HepG2 (cell line): ENCODE measurements around the gene CLDN14. TPM values are rescaled to one million over a fixed set of nuclear protein-coding genes. Genes with fewer than 3 reads are reported as not detected.

Source experiments
- ATAC-seq: fragments of 200-7000 bp; cut with Tn5 transposase; 3 replicates; pipeline ENCODE4 v1.9.1; 2020; ENCODE audit warnings: mild to moderate bottlenecking, moderate library complexity
- BruUV-seq: library from RNA; stranded (reverse); fragments of 400-500 nt; replicated peaks from 2 replicates; lab custom pipeline; 2021; lab: Mats Ljungman, UMichigan
- CTCF ChIA-PET: fragments of 300-600 bp; formaldehyde crosslinking; extraction: SDS; loops from one replicate; lab custom pipeline; 2021; ENCODE audit warnings: low total read pairs, inconsistent platforms, low intra/inter-chr PET ratio; lab: Yijun Ruan, JAX
- POLR2A ChIA-PET: fragments of 350-600 bp; sonication (Branson Sonifier 250); formaldehyde crosslinking; loops from one replicate; lab custom pipeline; 2020; ENCODE audit warnings: antibody characterized with exemption, inconsistent platforms; lab: Yijun Ruan, JAX
- DNase-seq: peaks from one replicate; pipeline ENCODE4 v3.0.0-alpha.2; 2015; ENCODE audit warnings: low spot score
- FAIRE-seq: peaks from 3 replicates; lab custom pipeline; 2011; peaks lifted over from hg19 to GRCh38; lab: Jason Lieb, UNC
- H2AFZ ChIP-seq: one replicate; pipeline ENCODE4 v1.6.1; 2011; ENCODE audit warnings: low read length, inconsistent platforms
- H3K27ac ChIP-seq: fragments of 300-600 bp; 3 replicates; pipeline ENCODE4 v1.8.0; 2011; ENCODE audit warnings: mixed run types, mild to moderate bottlenecking, mixed read lengths, low read length, inconsistent platforms; ENCODE audit not compliant: insufficient read depth; ENCODE audit errors: extremely low read length
- H3K27me3 ChIP-seq, 2 experiments: fragments of 200-600 bp in 1 of 2; 2 replicates in 1 of 2; 3 replicates in 1 of 2; pipeline versions ENCODE4 v1.6.0 to v1.8.0; 2011; ENCODE audit warnings: low read length in 2 of 2, mild to moderate bottlenecking in 2 of 2, moderate library complexity in 2 of 2, inconsistent platforms in 1 of 2; ENCODE audit not compliant: insufficient read depth in 2 of 2, control insufficient read depth in 1 of 2
- H3K36me3 ChIP-seq, 2 experiments: fragments of 200-600 bp in 1 of 2; replicated peaks in 1 of 2; 2 replicates in 1 of 2; 3 replicates in 1 of 2; pipeline versions ENCODE4 v1.5.1 to v1.8.0; 2011; ENCODE audit warnings: low read length in 2 of 2, inconsistent platforms in 1 of 2; ENCODE audit not compliant: insufficient read depth in 2 of 2, control insufficient read depth in 1 of 2
- H3K4me1 ChIP-seq: 2 replicates; pipeline ENCODE4 v1.5.1; 2012; ENCODE audit warnings: low read length, inconsistent platforms; ENCODE audit not compliant: insufficient read depth
- H3K4me2 ChIP-seq: 2 replicates; pipeline ENCODE4 v1.6.0; 2011; ENCODE audit warnings: low read depth, low read length, inconsistent platforms
- H3K4me3 ChIP-seq, 3 experiments: fragments of 200-600 bp in 1 of 3; sonication (generic), shearing (Covaris generic) in 1 of 3; replicated peaks in 1 of 3; 2 replicates each; pipeline ENCODE4 v1.5.1; 2011 to 2016; ENCODE audit warnings: low read length in 3 of 3, inconsistent platforms in 2 of 3, low read depth in 2 of 3, mild to moderate bottlenecking in 2 of 3, control low read depth in 1 of 3, mixed read lengths in 1 of 3; ENCODE audit not compliant: insufficient read depth in 1 of 3
- H3K79me2 ChIP-seq: one replicate; pipeline ENCODE4 v1.6.1; 2011; ENCODE audit warnings: low read length, inconsistent platforms; ENCODE audit not compliant: insufficient read depth
- H3K9ac ChIP-seq: 2 replicates; pipeline ENCODE4 v1.6.0; 2011; ENCODE audit warnings: mild to moderate bottlenecking, low read depth, low read length, inconsistent platforms; ENCODE audit not compliant: insufficient read depth
- H3K9me3 ChIP-seq: 2 replicates; pipeline ENCODE4 v1.5.1; 2012; ENCODE audit warnings: mild to moderate bottlenecking, low read length
- H4K20me1 ChIP-seq: 2 replicates; pipeline ENCODE4 v1.6.0; 2011; ENCODE audit warnings: inconsistent platforms, mild to moderate bottlenecking, low read length, moderate library complexity; ENCODE audit not compliant: insufficient read depth
- BCL6 ChIP-seq: IDR thresholded peaks from 2 replicates; pipeline ENCODE4 v1.6.1; 2016; ENCODE audit warnings: missing genetic modification reagents, missing compliant biosample characterization
- NPAS2 ChIP-seq: sonication (generic); formaldehyde crosslinking; IDR thresholded peaks from 2 replicates; pipeline ENCODE4 v1.8.0; 2022; ENCODE audit warnings: mild to moderate bottlenecking, missing genetic modification reagents, borderline replicate concordance
- NR2F6 ChIP-seq, 2 experiments: IDR thresholded peaks; 2 replicates each; pipeline ENCODE4 v1.6.1; 2016; ENCODE audit warnings: antibody characterized with exemption in 1 of 2, mild to moderate bottlenecking in 1 of 2
- RARA ChIP-seq: IDR thresholded peaks from 2 replicates; pipeline ENCODE4 v1.6.1; 2016; ENCODE audit warnings: missing genetic modification reagents, missing compliant biosample characterization
- RFX1 ChIP-seq: fragments of 450-650 bp; IDR thresholded peaks from 2 replicates; pipeline ENCODE4 v1.6.1; 2017
- SKIL ChIP-seq: sonication (generic); formaldehyde crosslinking; IDR thresholded peaks from 2 replicates; pipeline ENCODE4 v1.8.0; 2022; ENCODE audit warnings: missing genetic modification reagents, mild to moderate bottlenecking, moderate library complexity, borderline replicate concordance
- SOX13 ChIP-seq, 3 experiments: fragments of 450-650 bp in 1 of 3; sonication (generic) in 1 of 3; formaldehyde crosslinking in 1 of 3; IDR thresholded peaks in 2 of 3; conservative IDR thresholded peaks in 1 of 3; 2 replicates each; pipeline versions ENCODE4 v1.5.0 to v1.6.1; 2016 to 2020; ENCODE audit warnings: antibody characterized with exemption in 1 of 3, mild to moderate bottlenecking in 1 of 3, missing compliant biosample characterization in 1 of 3, missing genetic modification reagents in 1 of 3, moderate library complexity in 1 of 3
- SOX5 ChIP-seq: IDR thresholded peaks from 2 replicates; pipeline ENCODE4 v1.6.1; 2016; ENCODE audit warnings: borderline replicate concordance
- SOX6 ChIP-seq, 2 experiments: fragments of 450-650 bp in 1 of 2; sonication (generic) in 1 of 2; formaldehyde crosslinking in 1 of 2; IDR thresholded peaks; 2 replicates each; pipeline versions ENCODE4 v1.4.0 to v1.6.1; 2017 to 2020; ENCODE audit warnings: antibody characterized with exemption in 1 of 2, mild to moderate bottlenecking in 1 of 2, missing genetic modification reagents in 1 of 2
- ZBTB38 ChIP-seq: sonication (generic); formaldehyde crosslinking; IDR thresholded peaks from 2 replicates; pipeline ENCODE4 v1.5.1; 2020; ENCODE audit warnings: mild to moderate bottlenecking, missing genetic modification reagents
- WGBS: methylation state at CpG from one replicate; pipeline ENCODE4 v1.1.6; 2017; ENCODE audit warnings: low lambda C conversion rate; 5-methylcytosine and 5-hydroxymethylcytosine counted together
- in situ Hi-C: cut with HindIII; loops from 2 replicates; pipeline ENCODE4 v1.10.0; 2017; ENCODE audit warnings: low pct_unique_long_range_greater_than_20kb; ENCODE audit not compliant: extremely low pct_ligation_motif_present
- intact Hi-C: fragments of 100-400 bp; cut with micrococcal nuclease; formaldehyde crosslinking; loops from one replicate; pipeline ENCODE4 v1.10.0; 2022; ENCODE audit not compliant: unreplicated experiment
- polyA plus RNA-seq, 8 experiments: library from polyadenylated mRNA; depleted of rRNA in 3 of 8; stranded (reverse) in 7 of 8; unstranded in 1 of 8; fragments of >200 nt; fragmentation: Illumina TruSeq in 4 of 8; extraction: Trizol in 4 of 8; gene quantifications; 2 replicates each; pipeline versions ENCODE4 v1.2.1 to v1.2.3, GENCODE V29; 2011 to 2016; ENCODE audit warnings: low read depth in 4 of 8, missing spikeins in 1 of 8, mixed read lengths in 1 of 8; ENCODE audit not compliant: insufficient read depth in 1 of 8
- total RNA-seq, 5 experiments: library from RNA; depleted of rRNA; stranded (reverse); fragments of >200 nt; fragmentation: Illumina TruSeq; extraction: Trizol; gene quantifications; 2 replicates each; pipeline ENCODE4 v1.2.3, GENCODE V29; 2016; ENCODE audit warnings: low read depth in 1 of 5
- TF ChIP-seq, protein P1 (sequence below): IDR thresholded peaks from 2 replicates; pipeline ENCODE4 v1.4.0; 2020; ENCODE audit warnings: mild to moderate bottlenecking, missing genetic modification reagents

Gene CLDN14
- total and polyA plus RNA-seq, 2 of the 13 experiments (the other 11 are each of a cell fraction or from before 2014, with no cell fraction given) = 1.1 to 1.4 TPM

DNA sequence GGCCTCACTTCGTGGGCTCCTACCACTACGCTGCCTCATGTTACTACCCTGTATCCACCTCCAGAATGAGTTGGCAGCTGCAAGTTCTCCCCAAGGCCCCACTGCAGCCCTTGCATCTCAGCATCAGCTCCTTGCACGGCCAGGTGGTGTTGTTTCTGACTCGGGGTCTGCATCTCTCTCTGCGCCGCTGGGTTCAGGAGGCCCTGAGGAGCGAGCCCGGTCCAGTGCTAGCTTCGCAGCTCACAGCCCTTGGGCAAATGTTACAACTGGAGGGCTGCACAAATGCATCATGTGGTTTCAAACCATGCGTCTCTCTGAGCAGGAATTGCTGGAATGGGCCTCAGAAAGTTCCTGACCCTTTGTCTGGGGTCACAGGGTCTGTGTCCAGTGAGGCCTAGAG is 3.2 kb upstream of the CLDN14 start (continued):
- TF ChIP-seq SKIL (CRISPR knock-in tag) = 0 out of 2 replicates have a peak, but pooled peaks have one; percentile 30

GRCh38 chr21:36482673-36483072 is 2.8 kb upstream of the CLDN14 start:
- intact Hi-C loops (no loop called here), in situ Hi-C loops (no loop called here)
- H3K27ac ChIP-seq = no peak overlapping the region
- DNase-seq (no peak), FAIRE-seq (peak; percentile 21), ATAC-seq (no peak)
- H3K79me2 ChIP-seq = peaks cover 15% of the 10 kb centered on the region
- H3K4me3 ChIP-seq = no peak overlapping the region
- no peak overlapping the region for H2AFZ ChIP-seq
- no peak overlapping the region for H3K9ac ChIP-seq
- H3K27me3 ChIP-seq = no peaks in the 10 kb centered on the region; a peak in 1 of 5 replicates
- no peak for TF ChIP-seq RFX1
- TF ChIP-seq, protein P1, sequence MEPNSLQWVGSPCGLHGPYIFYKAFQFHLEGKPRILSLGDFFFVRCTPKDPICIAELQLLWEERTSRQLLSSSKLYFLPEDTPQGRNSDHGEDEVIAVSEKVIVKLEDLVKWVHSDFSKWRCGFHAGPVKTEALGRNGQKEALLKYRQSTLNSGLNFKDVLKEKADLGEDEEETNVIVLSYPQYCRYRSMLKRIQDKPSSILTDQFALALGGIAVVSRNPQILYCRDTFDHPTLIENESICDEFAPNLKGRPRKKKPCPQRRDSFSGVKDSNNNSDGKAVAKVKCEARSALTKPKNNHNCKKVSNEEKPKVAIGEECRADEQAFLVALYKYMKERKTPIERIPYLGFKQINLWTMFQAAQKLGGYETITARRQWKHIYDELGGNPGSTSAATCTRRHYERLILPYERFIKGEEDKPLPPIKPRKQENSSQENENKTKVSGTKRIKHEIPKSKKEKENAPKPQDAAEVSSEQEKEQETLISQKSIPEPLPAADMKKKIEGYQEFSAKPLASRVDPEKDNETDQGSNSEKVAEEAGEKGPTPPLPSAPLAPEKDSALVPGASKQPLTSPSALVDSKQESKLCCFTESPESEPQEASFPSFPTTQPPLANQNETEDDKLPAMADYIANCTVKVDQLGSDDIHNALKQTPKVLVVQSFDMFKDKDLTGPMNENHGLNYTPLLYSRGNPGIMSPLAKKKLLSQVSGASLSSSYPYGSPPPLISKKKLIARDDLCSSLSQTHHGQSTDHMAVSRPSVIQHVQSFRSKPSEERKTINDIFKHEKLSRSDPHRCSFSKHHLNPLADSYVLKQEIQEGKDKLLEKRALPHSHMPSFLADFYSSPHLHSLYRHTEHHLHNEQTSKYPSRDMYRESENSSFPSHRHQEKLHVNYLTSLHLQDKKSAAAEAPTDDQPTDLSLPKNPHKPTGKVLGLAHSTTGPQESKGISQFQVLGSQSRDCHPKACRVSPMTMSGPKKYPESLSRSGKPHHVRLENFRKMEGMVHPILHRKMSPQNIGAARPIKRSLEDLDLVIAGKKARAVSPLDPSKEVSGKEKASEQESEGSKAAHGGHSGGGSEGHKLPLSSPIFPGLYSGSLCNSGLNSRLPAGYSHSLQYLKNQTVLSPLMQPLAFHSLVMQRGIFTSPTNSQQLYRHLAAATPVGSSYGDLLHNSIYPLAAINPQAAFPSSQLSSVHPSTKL = peak; percentile 29; the same call in 1 of the 2 replicates
- peak; percentile 47; the same call in 1 of the 2 replicates for TF ChIP-seq BCL6 (CRISPR knock-in tag)
- TF ChIP-seq NPAS2 (CRISPR knock-in tag) = no peak
- TF ChIP-seq RARA (CRISPR knock-in tag) = peak; percentile 49; the same call in 1 of the 2 replicates
- TF ChIP-seq SOX5 = peak; percentile 87
- TF ChIP-seq SOX13 (IDR thresholded peaks at IDR 0.05) = peak; percentile 86
- TF ChIP-seq SOX13 (CRISPR knock-in tag; conservative IDR thresholded peaks at IDR 0.05 in 1 of 2, IDR thresholded peaks at IDR 0.05 in 1 of 2) = peak in 1 of 2 experiments; percentile 92; a peak in 2 of 4 replicates
- TF ChIP-seq ZBTB38 (CRISPR knock-in tag) = no peak
- TF ChIP-seq NR2F6 (IDR thresholded peaks at IDR 0.05) = peak; percentile 37; the same call in 1 of the 2 replicates
- TF ChIP-seq NR2F6 (CRISPR knock-in tag; IDR thresholded peaks at IDR 0.05) = no peak
- no peak for TF ChIP-seq SOX6 (IDR thresholded peaks at IDR 0.05)
- peak; percentile 73 for TF ChIP-seq SOX6 (CRISPR knock-in tag; IDR thresholded peaks at IDR 0.05)
- no TSS peak for BruUV-seq
- no peaks in the 10 kb centered on the region for H3K9me3 ChIP-seq
- H3K4me1 ChIP-seq = peaks cover 69% of the 10 kb centered on the region
- POLR2A ChIA-PET = no interaction called here
- CTCF ChIA-PET = no interaction called here
- no peaks in the 10 kb centered on the region for H3K36me3 ChIP-seq
- 79% methylated on average over 2 of the region's 4 CpGs for WGBS
- H3K4me2 ChIP-seq = no peak overlapping the region
- no peaks in the 10 kb centered on the region for H4K20me1 ChIP-seq
